Measurements from ENCODE around the gene SERINC5. TPM values are rescaled to one million over a fixed set of nuclear protein-coding genes. Genes with fewer than 3 reads are reported as not detected.
A peak's percentile ranks its signal among the peaks of the same experiment; 100 is the strongest.

SERINC5 gene
- total RNA-seq, 2 experiments from 2014 or later = 32.4 to 33.1 TPM

GRCh38 chr5:80238097-80238496 is 17.8 kb downstream of the SERINC5 start:
- ATAC-seq = peak; percentile 29
- H3K9me3 Mint-ChIP-seq = peaks cover 11% of the 10 kb centered on the region
- POLR2A ChIA-PET = interaction anchor here (1.3 to 2.6 kb wide), 3 partner anchors 11 to 54 kb away, joined by 5 to 17 read pairs (median 7); partner anchors contain the start of gene SERINC5
- CTCF ChIA-PET = interaction anchor here (1.0 to 1.4 kb wide), 3 partner anchors 16 to 45 kb away, joined by 3 to 6 read pairs (median 4); no protein-coding TSS in a partner anchor
- H3K27me3 Mint-ChIP-seq = no peaks in the 10 kb centered on the region
- DNase-seq = peak; percentile 48
- H3K4me1 Mint-ChIP-seq (ENCODE audit: low read depth) = peaks cover 65% of the 10 kb centered on the region
- no peak for TF ChIP-seq CTCF (IDR thresholded peaks at IDR 0.05)
- intact Hi-C loops (cut with micrococcal nuclease) = no loop called here
- peak overlapping the region; percentile 46 for H3K27ac Mint-ChIP-seq
- H3K4me3 Mint-ChIP-seq = no peak overlapping the region
- peaks cover 41% of the 10 kb centered on the region for H3K36me3 Mint-ChIP-seq (ENCODE audit: low read depth)

- ChIA-PET CTCF (interaction anchor here (1.1 kb wide), 1 partner anchor 44 kb away, joined by 3 read pairs; no protein-coding TSS in a partner anchor), POLR2A (interaction anchor here (0.7 kb wide), 1 partner anchor 18 kb away, joined by 3 read pairs; the partner anchor contains the start of gene SERINC5)
- no peak overlapping the region for H3K4me3 Mint-ChIP-seq
- intact Hi-C loops (cut with micrococcal nuclease) = no loop called here
- peak overlapping the region; percentile 30 for H3K27ac Mint-ChIP-seq
- ATAC-seq = no peak
- DNase-seq = no peak
- H3K4me1 Mint-ChIP-seq (ENCODE audit: low read depth) = peaks cover 69% of the 10 kb centered on the region
- no peak for TF ChIP-seq CTCF (IDR thresholded peaks at IDR 0.05)
- H3K27me3 Mint-ChIP-seq = no peaks in the 10 kb centered on the region
- H3K9me3 Mint-ChIP-seq = peaks cover 7% of the 10 kb centered on the region
- H3K36me3 Mint-ChIP-seq (ENCODE audit: low read depth) = peaks cover 35% of the 10 kb centered on the region
Observed at GRCh38 chr5:80237243-80237642, 18.6 kb downstream of the SERINC5 start.

GRCh38 chr5:80234116-80234948 is 21.5 kb downstream of the SERINC5 start:
- POLR2A ChIA-PET = interaction anchor here (0.6 to 1.9 kb wide), 5 partner anchors 12 to 1011 kb away, joined by 3 to 6 read pairs (median 3); partner anchors contain the start of gene SERINC5
- Mint-ChIP-seq H3K27ac (peak overlapping the region; percentile 17), H3K9me3 (no peaks in the 10 kb centered on the region), H3K4me1 (ENCODE audit: low read depth) (peaks cover 74% of the 10 kb centered on the region), H3K4me3 (no peak overlapping the region), H3K27me3 (no peaks in the 10 kb centered on the region), H3K36me3 (ENCODE audit: low read depth) (peaks cover 21% of the 10 kb centered on the region)
- peak; percentile 62 for ATAC-seq
- intact Hi-C loops (cut with micrococcal nuclease) = no loop called here
- CTCF ChIA-PET = no interaction called here
- DNase-seq = peak; percentile 78
- TF ChIP-seq CTCF (IDR thresholded peaks at IDR 0.05) = no peak

- Mint-ChIP-seq H3K4me1 (ENCODE audit: low read depth) (peaks cover 61% of the 10 kb centered on the region), H3K36me3 (ENCODE audit: low read depth) (peaks cover 13% of the 10 kb centered on the region), H3K27ac (peak overlapping the region; percentile 67), H3K4me3 (no peak overlapping the region), H3K9me3 (no peaks in the 10 kb centered on the region), H3K27me3 (no peaks in the 10 kb centered on the region)
- DNase-seq (no peak), ATAC-seq (no peak)
- intact Hi-C loops (cut with micrococcal nuclease) = no loop called here
- POLR2A ChIA-PET = interaction anchor here (0.9 to 1.9 kb wide), 3 partner anchors 14 to 26 kb away, joined by 3 to 6 read pairs (median 6); no protein-coding TSS in a partner anchor
- TF ChIP-seq CTCF (IDR thresholded peaks at IDR 0.05) = no peak
- CTCF ChIA-PET = interaction anchor here (1.8 kb wide), 1 partner anchor 8 kb away, joined by 6 read pairs; no protein-coding TSS in a partner anchor
Observed at GRCh38 chr5:80231693-80232092, 24.2 kb downstream of the SERINC5 start.

All from activated CD8-positive, alpha-beta T cell treated with anti-CD3 and anti-CD28 coated beads for 36 hours (primary cell).